ENCODE results near the gene TRPM5.

The TRPM5 gene

DNA sequence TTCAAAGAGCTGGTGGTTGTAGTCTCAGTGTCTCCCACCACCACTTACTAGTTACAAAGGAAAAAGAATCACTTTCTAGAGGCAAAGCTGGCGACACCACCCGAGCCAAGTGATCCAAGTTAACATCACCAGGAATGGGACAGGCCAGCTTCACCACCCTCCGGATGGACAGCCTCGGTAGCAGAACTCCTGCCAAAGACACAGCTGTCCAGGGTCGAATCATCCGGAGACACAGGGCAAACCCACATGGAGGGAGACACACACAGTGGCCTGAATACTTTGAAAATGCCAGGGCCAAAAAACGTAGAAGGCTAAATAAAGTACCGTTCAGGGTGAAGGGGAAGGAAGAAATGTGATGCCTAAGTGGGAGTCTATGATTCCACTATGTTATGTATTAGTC, 33.6 kb upstream of the TRPM5 start:
- no peaks in the 10 kb centered on the region for H3K36me3 ChIP-seq (ENCODE audit: control insufficient read depth, low read depth, low read length)
- no peak overlapping the region for H3K9ac ChIP-seq (ENCODE audit: low read length)
- H3K27ac ChIP-seq (ENCODE audit: low read length), result no peak overlapping the region
- peaks cover 39% of the 10 kb centered on the region for H3K27me3 ChIP-seq (ENCODE audit: control insufficient read depth, insufficient read depth, low read length)
- H3K4me1 ChIP-seq (ENCODE audit: control insufficient read depth, low read depth, low read length), result no peaks in the 10 kb centered on the region
- peaks cover 3% of the 10 kb centered on the region for H3K9me3 ChIP-seq (ENCODE audit: control insufficient read depth, low read depth, low read length)
- no peak overlapping the region for H3K4me3 ChIP-seq (ENCODE audit: low read length)

GRCh38 chr11:2477254-2477653, 32.9 kb upstream of the TRPM5 start:
- Histone ChIP-seq H3K27me3 (ENCODE audit: control insufficient read depth, insufficient read depth, low read length) (peaks cover 32% of the 10 kb centered on the region), H3K36me3 (ENCODE audit: control insufficient read depth, low read depth, low read length) (no peaks in the 10 kb centered on the region), H3K9me3 (ENCODE audit: control insufficient read depth, low read depth, low read length) (peaks cover 3% of the 10 kb centered on the region), H3K4me3 (ENCODE audit: low read length) (no peak overlapping the region), H3K4me1 (ENCODE audit: control insufficient read depth, low read depth, low read length) (no peaks in the 10 kb centered on the region), H3K27ac (ENCODE audit: low read length) (no peak overlapping the region), H3K9ac (ENCODE audit: low read length) (no peak overlapping the region)

DNA sequence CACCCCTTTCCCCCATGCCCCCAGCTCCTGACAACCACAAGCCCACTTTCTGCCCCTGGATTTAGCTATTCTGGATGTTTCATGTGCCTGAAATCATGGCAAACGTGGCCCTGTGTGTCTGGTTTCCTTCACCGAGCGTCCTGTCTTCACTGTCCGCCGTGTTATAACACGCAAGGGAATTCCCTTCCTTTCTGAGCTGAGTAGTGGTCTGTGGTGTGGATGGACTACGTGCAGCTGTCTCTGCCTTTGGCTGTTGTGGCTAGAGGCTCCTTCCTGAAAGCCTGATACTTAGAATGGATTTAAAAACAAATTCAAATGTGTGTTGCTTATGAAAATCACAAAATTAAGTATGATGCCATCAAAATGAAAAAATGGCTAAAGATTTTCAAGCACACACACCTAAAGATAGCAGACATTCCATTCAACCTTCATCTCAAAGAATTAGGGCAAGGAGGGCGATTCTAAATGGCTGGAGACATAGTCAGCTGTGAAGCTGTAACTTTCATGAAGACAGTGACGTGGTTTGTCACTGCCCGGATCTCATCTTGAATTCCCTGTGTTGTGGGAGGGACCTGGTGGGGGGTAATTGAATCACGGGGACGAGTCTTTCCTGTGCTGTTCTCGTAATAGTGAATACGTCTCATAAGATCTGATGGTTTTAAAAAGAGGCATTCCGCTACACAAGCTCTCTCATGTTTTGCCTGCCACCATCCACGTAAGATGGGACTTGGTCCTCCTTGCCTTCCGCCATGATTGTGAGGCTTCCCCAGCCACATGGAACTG, 31.0 kb upstream of the TRPM5 start:
- H3K9ac ChIP-seq (ENCODE audit: low read length), result no peak overlapping the region
- H3K27me3 ChIP-seq (ENCODE audit: control insufficient read depth, insufficient read depth, low read length), result peaks cover 31% of the 10 kb centered on the region
- no peaks in the 10 kb centered on the region for H3K4me1 ChIP-seq (ENCODE audit: control insufficient read depth, low read depth, low read length)
- H3K27ac ChIP-seq (ENCODE audit: low read length), result no peak overlapping the region
- H3K9me3 ChIP-seq (ENCODE audit: control insufficient read depth, low read depth, low read length), result peaks cover 3% of the 10 kb centered on the region
- no peaks in the 10 kb centered on the region for H3K36me3 ChIP-seq (ENCODE audit: control insufficient read depth, low read depth, low read length)
- no peak overlapping the region for H3K4me3 ChIP-seq (ENCODE audit: low read length)

DNA sequence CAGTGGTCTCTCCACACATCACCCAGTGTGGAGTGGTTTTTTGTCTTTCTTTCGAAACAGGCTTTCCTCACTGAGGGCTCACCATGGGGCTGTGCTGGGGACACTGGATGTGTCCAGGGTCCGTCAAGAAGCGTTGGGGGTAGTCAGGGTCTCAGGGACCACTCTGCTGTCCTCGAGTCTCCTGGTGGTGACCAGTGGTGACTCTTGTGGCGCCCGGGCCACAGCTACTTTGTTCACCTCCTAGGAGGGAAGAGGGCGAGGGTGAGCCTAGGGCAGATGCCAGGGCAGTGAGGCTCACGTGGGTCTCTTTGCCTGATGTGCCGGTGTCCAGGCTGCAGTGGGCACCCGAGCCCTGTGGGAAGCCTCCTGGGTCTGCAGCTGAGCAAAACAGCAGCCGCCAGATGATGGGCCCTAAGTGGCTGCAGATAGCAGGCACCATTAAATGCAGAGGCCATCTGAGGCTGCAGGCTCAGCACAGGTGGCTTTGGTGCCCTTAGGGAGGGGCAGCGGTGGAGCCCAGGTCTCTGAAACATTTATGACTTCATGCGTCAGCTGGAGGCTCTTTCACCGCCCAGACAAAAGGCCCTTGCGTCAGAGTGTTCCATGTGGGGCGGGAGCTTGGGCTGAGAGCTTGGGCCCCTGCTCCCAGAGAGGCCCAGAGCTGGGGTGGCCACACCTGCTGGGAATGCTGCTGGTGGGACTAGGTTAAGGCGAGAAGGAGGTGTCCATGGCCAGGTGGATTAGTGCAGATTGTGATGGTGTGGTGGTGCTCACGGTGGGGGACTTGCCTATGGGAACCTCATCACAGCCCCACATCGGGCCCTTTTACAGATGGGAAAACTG, 30.0 kb upstream of the TRPM5 start:
- Histone ChIP-seq H3K9ac (ENCODE audit: low read length) (no peak overlapping the region), H3K4me3 (ENCODE audit: low read length) (no peak overlapping the region), H3K27me3 (ENCODE audit: control insufficient read depth, insufficient read depth, low read length) (peaks cover 35% of the 10 kb centered on the region), H3K9me3 (ENCODE audit: control insufficient read depth, low read depth, low read length) (no peaks in the 10 kb centered on the region), H3K36me3 (ENCODE audit: control insufficient read depth, low read depth, low read length) (no peaks in the 10 kb centered on the region), H3K4me1 (ENCODE audit: control insufficient read depth, low read depth, low read length) (no peaks in the 10 kb centered on the region), H3K27ac (ENCODE audit: low read length) (no peak overlapping the region)

DNA sequence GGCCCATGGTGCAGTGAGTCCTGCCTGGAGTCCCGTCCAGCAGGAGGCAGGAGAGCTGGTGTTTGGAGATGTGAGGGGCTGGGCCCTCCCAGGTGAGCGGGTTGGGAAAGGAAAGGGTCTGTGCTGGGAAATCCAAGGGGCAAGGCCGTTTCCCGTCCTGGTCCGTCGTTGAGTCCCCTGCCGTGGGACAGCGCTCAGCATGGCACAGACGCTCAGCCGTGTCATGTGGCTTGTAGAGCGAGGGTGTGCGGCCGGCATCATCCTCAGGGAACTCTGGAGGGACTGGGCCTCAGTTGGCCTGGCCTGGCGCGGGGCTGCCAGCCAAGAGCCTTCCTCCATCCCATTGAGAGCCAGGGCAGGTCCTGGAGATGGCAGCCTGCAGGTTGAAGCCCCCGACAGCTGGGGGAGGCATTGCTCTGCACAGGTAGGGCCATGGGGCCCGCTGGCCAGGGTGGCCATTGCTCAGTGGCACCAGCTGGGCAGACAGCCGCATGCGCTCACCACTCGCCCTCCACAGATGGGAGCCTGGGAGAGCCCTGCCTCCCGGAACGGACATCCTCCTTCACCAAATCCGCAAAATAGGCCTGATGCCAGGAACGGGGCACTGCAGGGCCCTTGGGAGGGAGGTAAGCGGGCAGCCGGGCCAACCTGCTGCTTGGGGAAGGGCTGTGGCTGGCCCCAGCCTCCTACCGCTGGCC, 29.2 kb upstream of the TRPM5 start:
- Histone ChIP-seq H3K4me1 (ENCODE audit: control insufficient read depth, low read depth, low read length) (no peaks in the 10 kb centered on the region), H3K4me3 (ENCODE audit: low read length) (no peak overlapping the region), H3K36me3 (ENCODE audit: control insufficient read depth, low read depth, low read length) (no peaks in the 10 kb centered on the region), H3K27me3 (ENCODE audit: control insufficient read depth, insufficient read depth, low read length) (peaks cover 41% of the 10 kb centered on the region), H3K27ac (ENCODE audit: low read length) (no peak overlapping the region), H3K9me3 (ENCODE audit: control insufficient read depth, low read depth, low read length) (no peaks in the 10 kb centered on the region), H3K9ac (ENCODE audit: low read length) (no peak overlapping the region)

DNA sequence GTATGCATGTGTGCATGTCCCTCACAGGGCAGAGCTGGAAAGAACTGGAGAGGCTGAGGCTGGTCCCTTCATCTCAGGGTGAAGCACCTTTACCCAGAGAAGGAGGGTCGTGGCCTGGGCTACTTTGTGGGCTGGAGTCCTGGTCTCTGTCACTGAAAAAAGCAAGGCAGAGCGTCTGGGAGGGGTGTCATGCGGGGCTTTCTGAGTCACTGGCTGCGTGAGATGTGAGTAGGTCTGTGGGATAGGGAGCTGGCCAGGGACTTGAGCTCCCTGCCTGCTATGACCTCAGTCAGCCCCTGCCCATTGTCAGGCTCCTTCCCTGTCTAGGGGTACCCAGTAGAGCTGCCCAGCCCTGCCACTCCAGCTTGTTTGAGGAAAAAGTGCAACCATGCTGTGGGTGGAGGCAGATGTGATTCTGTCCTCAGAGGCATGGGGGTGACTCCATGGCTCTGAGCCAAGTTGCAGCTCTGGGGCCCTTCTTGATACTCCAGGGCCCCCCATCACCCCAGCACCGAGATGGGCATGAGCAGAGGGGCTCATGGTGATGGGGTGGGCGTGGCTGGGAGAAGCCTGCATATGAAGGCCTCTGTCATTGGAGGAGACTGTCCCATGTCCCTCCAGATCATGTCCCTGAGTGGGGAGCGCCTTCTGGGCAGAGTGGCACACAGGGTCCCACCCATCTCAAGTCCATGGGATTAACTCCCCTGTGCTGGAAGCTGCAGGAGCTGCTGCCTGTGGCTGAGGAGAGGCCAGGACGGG, 28.3 kb upstream of the TRPM5 start:
- no peaks in the 10 kb centered on the region for H3K36me3 ChIP-seq (ENCODE audit: control insufficient read depth, low read depth, low read length)
- H3K9ac ChIP-seq (ENCODE audit: low read length), result no peak overlapping the region
- H3K4me1 ChIP-seq (ENCODE audit: control insufficient read depth, low read depth, low read length), result no peaks in the 10 kb centered on the region
- no peak overlapping the region for H3K27ac ChIP-seq (ENCODE audit: low read length)
- H3K4me3 ChIP-seq (ENCODE audit: low read length), result no peak overlapping the region
- H3K27me3 ChIP-seq (ENCODE audit: control insufficient read depth, insufficient read depth, low read length), result peaks cover 39% of the 10 kb centered on the region
- H3K9me3 ChIP-seq (ENCODE audit: control insufficient read depth, low read depth, low read length), result no peaks in the 10 kb centered on the region

DNA sequence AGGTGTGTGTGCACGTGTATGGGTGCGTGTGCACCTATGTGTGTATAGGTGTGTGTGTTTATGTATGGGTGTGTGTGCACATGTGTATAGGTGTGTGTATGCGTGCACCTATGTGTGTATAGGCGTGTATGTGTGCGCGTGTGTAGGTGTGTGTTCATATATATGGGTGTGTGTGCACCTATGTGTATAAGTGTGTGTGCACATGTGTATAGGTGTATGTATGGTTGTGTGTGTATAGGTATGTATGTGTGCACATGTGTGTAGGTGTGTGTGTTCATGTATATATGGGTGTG, 27.4 kb upstream of the TRPM5 start:
- H3K4me1 ChIP-seq (ENCODE audit: control insufficient read depth, low read depth, low read length), result no peaks in the 10 kb centered on the region
- H3K27ac ChIP-seq (ENCODE audit: low read length), result no peak overlapping the region
- H3K27me3 ChIP-seq (ENCODE audit: control insufficient read depth, insufficient read depth, low read length), result peaks cover 37% of the 10 kb centered on the region
- no peak overlapping the region for H3K4me3 ChIP-seq (ENCODE audit: low read length)
- H3K9me3 ChIP-seq (ENCODE audit: control insufficient read depth, low read depth, low read length), result no peaks in the 10 kb centered on the region
- H3K36me3 ChIP-seq (ENCODE audit: control insufficient read depth, low read depth, low read length), result no peaks in the 10 kb centered on the region
- H3K9ac ChIP-seq (ENCODE audit: low read length), result no peak overlapping the region

DNA sequence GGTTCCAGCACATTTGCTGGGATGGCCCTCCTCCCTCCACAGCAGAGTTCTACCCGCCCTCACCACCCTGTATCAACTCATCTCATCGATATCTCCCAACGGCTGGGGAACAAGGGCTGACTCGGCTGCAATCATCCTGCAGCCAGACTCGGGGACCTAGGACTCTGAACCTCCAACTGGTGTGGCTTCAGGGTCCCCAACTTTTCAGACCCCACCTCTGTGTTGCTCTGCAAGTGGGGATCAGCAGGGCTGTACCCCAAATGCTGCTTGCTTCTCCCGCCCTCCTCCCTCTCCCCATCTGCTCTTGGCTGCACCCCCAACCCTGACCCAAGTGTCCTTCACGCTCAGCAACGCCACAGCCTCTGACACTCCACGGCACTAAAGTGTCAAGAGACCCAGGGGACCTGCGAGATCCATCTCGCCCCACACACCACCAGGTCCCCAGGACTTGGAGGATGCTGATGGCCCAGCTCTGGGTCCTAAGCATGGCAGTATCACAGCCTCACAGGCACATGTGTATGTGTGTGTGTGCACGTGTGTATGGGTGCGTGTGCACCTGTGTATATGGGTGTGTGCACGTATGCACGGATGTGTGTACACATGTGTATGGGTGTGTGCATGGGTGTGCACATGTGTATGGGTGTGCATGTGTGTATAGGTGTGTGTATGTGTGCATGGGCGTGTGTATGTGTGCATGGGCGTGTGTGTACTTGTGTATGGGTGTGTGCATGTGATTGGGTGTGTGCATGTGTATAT, 26.9 kb upstream of the TRPM5 start:
- Histone ChIP-seq H3K36me3 (ENCODE audit: control insufficient read depth, low read depth, low read length) (no peaks in the 10 kb centered on the region), H3K9me3 (ENCODE audit: control insufficient read depth, low read depth, low read length) (no peaks in the 10 kb centered on the region), H3K27ac (ENCODE audit: low read length) (no peak overlapping the region), H3K4me1 (ENCODE audit: control insufficient read depth, low read depth, low read length) (no peaks in the 10 kb centered on the region), H3K9ac (ENCODE audit: low read length) (no peak overlapping the region), H3K27me3 (ENCODE audit: control insufficient read depth, insufficient read depth, low read length) (peaks cover 37% of the 10 kb centered on the region), H3K4me3 (ENCODE audit: low read length) (no peak overlapping the region)

DNA sequence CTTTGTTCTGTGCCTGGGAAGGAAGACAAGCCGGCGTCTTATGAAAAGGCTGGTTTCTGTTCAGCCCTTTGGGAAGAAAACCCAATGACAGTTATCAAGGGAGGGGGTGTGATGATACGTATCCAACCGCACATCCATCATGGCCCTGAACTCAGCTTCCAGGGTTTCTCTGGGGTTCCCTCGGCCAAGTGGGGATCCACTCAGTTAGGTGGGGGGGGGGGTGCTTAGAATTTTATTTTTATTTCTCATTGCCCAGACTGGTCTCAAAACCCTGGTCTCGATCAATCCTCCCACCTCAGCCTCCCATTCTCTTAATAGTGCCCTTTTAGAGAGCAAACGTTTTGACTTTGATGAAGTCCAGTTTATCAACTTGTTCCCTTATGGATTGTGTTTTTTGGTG, 26.2 kb upstream of the TRPM5 start:
- H3K27me3 ChIP-seq (ENCODE audit: control insufficient read depth, insufficient read depth, low read length), result peaks cover 33% of the 10 kb centered on the region
- no peaks in the 10 kb centered on the region for H3K9me3 ChIP-seq (ENCODE audit: control insufficient read depth, low read depth, low read length)
- no peak overlapping the region for H3K27ac ChIP-seq (ENCODE audit: low read length)
- no peaks in the 10 kb centered on the region for H3K4me1 ChIP-seq (ENCODE audit: control insufficient read depth, low read depth, low read length)
- no peak overlapping the region for H3K4me3 ChIP-seq (ENCODE audit: low read length)
- H3K9ac ChIP-seq (ENCODE audit: low read length), result no peak overlapping the region
- H3K36me3 ChIP-seq (ENCODE audit: control insufficient read depth, low read depth, low read length), result no peaks in the 10 kb centered on the region

DNA sequence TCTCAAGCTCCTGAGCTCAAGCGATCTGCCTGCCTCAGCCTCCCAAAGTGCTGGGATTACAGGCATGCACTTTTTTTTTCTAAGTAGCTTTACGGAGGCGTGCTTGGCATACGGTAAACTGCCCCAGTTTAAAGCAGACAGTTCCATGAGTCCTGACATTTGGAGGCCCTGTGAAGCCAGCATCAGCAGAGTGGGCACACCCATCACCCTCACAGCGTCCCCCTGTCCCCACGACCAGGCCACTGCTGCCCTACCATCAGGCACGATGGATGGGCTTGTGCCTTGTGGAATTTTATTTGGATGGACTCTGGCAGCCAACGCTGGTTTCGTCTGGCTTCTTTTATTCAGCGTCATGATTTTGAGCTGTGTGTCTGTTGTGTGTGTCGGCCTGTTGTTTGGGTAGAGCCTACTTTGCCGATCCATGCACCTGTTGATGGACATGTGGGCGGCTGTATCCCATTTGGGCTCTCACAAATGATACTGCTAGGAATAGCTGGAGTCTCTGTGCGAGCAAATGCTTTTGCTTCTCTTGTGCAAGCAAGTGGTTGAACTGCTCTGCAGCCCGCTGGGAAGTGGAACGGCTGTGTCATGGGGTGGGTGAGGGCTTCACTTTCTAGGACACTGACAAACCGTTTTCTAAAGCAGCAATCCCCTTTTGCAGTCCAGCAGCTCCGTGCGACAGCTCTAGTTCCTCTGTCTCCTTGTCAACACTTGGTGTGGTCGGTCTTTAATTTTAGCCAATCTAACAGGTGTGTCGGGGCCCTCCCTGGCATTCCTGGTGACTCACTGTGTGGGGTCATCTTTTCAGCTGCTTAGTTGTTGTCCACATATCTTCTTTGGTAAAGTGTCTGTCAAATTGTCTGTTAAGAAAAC, 24.3 kb upstream of the TRPM5 start:
- H3K27me3 ChIP-seq (ENCODE audit: control insufficient read depth, insufficient read depth, low read length), result peaks cover 21% of the 10 kb centered on the region
- no peak overlapping the region for H3K9ac ChIP-seq (ENCODE audit: low read length)
- no peak overlapping the region for H3K4me3 ChIP-seq (ENCODE audit: low read length)
- H3K27ac ChIP-seq (ENCODE audit: low read length), result no peak overlapping the region
- H3K36me3 ChIP-seq (ENCODE audit: control insufficient read depth, low read depth, low read length), result no peaks in the 10 kb centered on the region
- H3K9me3 ChIP-seq (ENCODE audit: control insufficient read depth, low read depth, low read length), result no peaks in the 10 kb centered on the region
- H3K4me1 ChIP-seq (ENCODE audit: control insufficient read depth, low read depth, low read length), result no peaks in the 10 kb centered on the region
